ENCODE results near the gene CYP39A1. TPM values are rescaled to one million over a fixed set of nuclear protein-coding genes. Genes with fewer than 3 reads are reported as not detected.

CYP39A1 gene
- total and polyA plus RNA-seq, 7 donors, result 0.34 to 2.0 (median 0.63) TPM

DNA sequence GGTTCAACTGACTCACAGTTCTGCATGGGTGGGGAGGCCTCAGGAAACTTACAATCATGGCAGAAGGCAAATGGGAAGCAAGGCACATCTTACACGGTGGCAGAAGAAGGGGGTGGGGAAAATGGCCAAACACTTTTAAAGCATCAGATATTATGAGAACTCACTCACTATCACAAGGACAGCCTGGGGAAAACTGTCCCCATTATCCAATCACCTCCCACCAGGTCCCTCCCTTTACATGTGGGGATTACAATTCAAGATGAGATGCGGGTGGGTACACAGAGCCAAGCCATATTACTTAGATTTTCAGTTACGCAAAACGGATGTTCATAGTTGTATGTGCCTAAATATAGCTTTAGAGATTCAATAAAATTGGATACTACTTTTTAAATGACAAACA is 25.6 kb downstream of the CYP39A1 start:
- WGBS, 3 donors, result 88 to 91% (median 91%) methylated on average over 4 of the region's 4 CpGs
- ATAC-seq, result no peak
- TF ChIP-seq, protein P1, sequence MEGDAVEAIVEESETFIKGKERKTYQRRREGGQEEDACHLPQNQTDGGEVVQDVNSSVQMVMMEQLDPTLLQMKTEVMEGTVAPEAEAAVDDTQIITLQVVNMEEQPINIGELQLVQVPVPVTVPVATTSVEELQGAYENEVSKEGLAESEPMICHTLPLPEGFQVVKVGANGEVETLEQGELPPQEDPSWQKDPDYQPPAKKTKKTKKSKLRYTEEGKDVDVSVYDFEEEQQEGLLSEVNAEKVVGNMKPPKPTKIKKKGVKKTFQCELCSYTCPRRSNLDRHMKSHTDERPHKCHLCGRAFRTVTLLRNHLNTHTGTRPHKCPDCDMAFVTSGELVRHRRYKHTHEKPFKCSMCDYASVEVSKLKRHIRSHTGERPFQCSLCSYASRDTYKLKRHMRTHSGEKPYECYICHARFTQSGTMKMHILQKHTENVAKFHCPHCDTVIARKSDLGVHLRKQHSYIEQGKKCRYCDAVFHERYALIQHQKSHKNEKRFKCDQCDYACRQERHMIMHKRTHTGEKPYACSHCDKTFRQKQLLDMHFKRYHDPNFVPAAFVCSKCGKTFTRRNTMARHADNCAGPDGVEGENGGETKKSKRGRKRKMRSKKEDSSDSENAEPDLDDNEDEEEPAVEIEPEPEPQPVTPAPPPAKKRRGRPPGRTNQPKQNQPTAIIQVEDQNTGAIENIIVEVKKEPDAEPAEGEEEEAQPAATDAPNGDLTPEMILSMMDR (IDR thresholded peaks at IDR 0.05), result no peak

DNA sequence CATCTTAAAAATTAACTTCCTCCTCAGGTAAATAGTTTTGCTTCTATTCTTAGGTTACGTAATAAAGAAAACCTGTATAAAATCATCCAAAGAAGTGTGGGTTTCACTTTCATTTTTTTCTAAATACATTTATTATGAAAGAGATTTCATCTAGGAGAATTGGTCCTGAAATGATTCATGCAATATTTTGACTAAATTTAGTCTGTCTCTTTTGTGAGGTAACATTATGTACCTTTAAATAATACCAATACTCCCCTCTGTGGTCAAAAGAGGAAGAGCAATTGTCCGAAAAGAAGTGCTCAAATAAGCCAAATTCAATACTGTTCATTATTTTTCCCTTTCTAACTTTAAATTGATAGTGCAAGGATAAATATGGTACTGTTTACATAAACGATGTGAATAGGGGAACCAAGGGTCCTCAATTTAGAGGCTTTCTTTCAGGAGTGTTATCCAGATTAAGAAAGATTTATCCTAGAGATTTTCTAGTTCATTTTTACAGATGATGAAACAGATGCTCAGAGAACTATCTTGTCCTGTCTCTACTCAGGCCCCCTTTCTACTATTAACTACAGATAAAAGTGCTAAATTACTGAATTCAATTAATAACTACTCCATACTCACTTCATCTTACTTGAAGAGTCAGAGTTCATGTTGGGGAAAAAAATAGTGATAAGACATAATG is 26.2 kb downstream of the CYP39A1 start:
- H3K36me3 ChIP-seq (ENCODE audit: insufficient read depth in 1 of 2, low read depth in 1 of 2), result peaks cover 0 to 2% of the 10 kb centered on the region in 2 donors
- H3K4me1 ChIP-seq, result no peaks in the 10 kb centered on the region
- intact Hi-C loops (cut with DNase I), result loop anchor here (2.0 to 10.0 kb wide), 7 partner anchors 132 to 534 kb away; partner anchors contain the start of gene RCAN2 (in 1 of the 2)
- H3K27ac ChIP-seq, result no peak overlapping the region
- no peak overlapping the region for H3K4me3 ChIP-seq
- 27 to 48% (median 43%) methylated on average over 3 of the region's 3 CpGs for WGBS, 3 donors
- H3K27me3 ChIP-seq (ENCODE audit: insufficient read depth in 3 of 3, low read length in 2 of 3), result no peaks in the 10 kb centered on the region
- ATAC-seq (peak in 2 of 4 donors; percentile 59 to 79), DNase-seq (no peak)
- TF ChIP-seq, protein P1 (IDR thresholded peaks at IDR 0.05), result peak; percentile 73
- H3K9me3 ChIP-seq, result no peaks in the 10 kb centered on the region

More for the DNA sequence above, 25.6 kb downstream of the CYP39A1 start:
- no peaks in the 10 kb centered on the region for H3K9me3 ChIP-seq
- no peak overlapping the region for H3K27ac ChIP-seq
- peaks cover 0 to 2% of the 10 kb centered on the region in 2 donors for H3K36me3 ChIP-seq (ENCODE audit: insufficient read depth in 1 of 2, low read depth in 1 of 2)
- H3K27me3 ChIP-seq (ENCODE audit: insufficient read depth in 3 of 3, low read length in 2 of 3), result no peaks in the 10 kb centered on the region
- no peak for DNase-seq
- intact Hi-C loops (cut with DNase I), result loop anchor here (2.0 to 10.0 kb wide), 7 partner anchors 132 to 535 kb away; partner anchors contain the start of gene RCAN2 (in 1 of the 2)
- H3K4me3 ChIP-seq, result no peak overlapping the region
- H3K4me1 ChIP-seq, result no peaks in the 10 kb centered on the region

DNA sequence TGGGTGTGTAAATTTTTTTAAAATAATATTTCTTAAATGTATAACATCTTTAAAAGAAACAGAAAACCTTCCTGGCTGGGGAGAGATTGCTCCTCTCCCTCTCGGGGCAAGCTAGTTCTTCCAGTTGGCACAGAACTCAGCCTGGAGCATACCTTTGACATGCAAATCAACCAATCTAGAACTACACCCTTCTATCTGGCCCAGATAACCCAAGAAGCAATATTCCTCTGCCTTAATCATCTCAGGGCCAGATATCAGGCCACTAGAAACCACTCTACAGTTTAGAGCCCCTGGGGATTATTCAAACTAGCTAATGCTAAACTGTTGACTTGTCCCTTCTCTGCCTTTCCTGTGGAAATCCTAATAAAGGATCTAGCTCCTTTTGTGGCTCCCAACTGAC is 33.9 kb downstream of the CYP39A1 start:
- ATAC-seq, result no peak
- 77 to 92% (median 79%) methylated on average over 1 of the region's 1 CpG for WGBS, 3 donors
- intact Hi-C loops (cut with DNase I), result no loop called here
- Histone ChIP-seq H3K4me3 (no peak overlapping the region), H3K27ac (no peak overlapping the region), H3K36me3 (ENCODE audit: insufficient read depth in 1 of 2, low read depth in 1 of 2) (peaks cover 0 to 5% of the 10 kb centered on the region in 2 donors), H3K9me3 (no peaks in the 10 kb centered on the region), H3K27me3 (ENCODE audit: insufficient read depth in 3 of 3, low read length in 2 of 3) (no peaks in the 10 kb centered on the region), H3K4me1 (no peaks in the 10 kb centered on the region)
- DNase-seq, result no peak
- TF ChIP-seq, protein P1 (IDR thresholded peaks at IDR 0.05), result no peak

DNA sequence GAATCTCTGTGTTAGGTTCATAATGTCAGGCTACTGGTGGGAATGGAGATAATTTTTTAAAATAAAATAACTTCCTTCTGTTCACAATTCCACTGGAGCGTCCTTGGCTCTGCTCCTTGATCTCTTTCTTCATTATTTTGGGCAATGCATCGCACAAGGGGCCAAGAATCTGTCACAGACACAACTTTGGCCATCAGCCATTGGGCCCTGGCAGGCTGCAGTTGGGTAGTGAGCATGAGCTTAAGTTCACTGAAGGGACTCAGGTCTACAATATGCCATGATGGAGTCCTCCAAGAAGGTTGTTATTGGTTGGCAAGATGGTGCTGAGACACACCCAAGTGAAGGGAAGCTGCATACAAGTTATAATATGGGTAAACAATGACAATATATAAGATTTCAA is 40.0 kb downstream of the CYP39A1 start:
- Histone ChIP-seq H3K27ac (no peak overlapping the region), H3K36me3 (ENCODE audit: insufficient read depth in 1 of 2, low read depth in 1 of 2) (peaks cover 0 to 2% of the 10 kb centered on the region in 2 donors), H3K4me3 (no peak overlapping the region), H3K27me3 (ENCODE audit: insufficient read depth in 3 of 3, low read length in 2 of 3) (no peaks in the 10 kb centered on the region), H3K4me1 (no peaks in the 10 kb centered on the region), H3K9me3 (no peaks in the 10 kb centered on the region)
- DNase-seq (no peak), ATAC-seq (no peak)
- TF ChIP-seq, protein P1 (IDR thresholded peaks at IDR 0.05), result no peak
- intact Hi-C loops (cut with DNase I), result no loop called here
- WGBS, 3 donors, result 31 to 49% (median 46%) methylated on average over 2 of the region's 2 CpGs

All from psoas muscle (tissue), 8 donors.